Muscle layer of duodenum (tissue), 2 donors: ENCODE measurements around the gene PRTG.
"Not testable (repeated sequence)": the region's sequence is repeated elsewhere in the genome, so short reads cannot be mapped to it uniquely, and the experiment has no call there.

Experiments used
- H3K27ac ChIP-seq: one replicate; pipeline ENCODE4 v1.7.0; 2013; ENCODE audit warnings: mild to moderate bottlenecking, low read length
- H3K27me3 ChIP-seq: one replicate; pipeline ENCODE4 v1.7.0; 2013; ENCODE audit warnings: low read depth, mild to moderate bottlenecking, control low read depth, low read length
- H3K36me3 ChIP-seq, 2 donors: one replicate each; pipeline ENCODE4 v1.7.0; 2013; ENCODE audit warnings: low read length in 2 of 2, control low read depth in 1 of 2, mild to moderate bottlenecking in 1 of 2; ENCODE audit not compliant: insufficient read depth in 2 of 2, control insufficient read depth in 1 of 2
- H3K4me1 ChIP-seq, 2 donors: one replicate each; pipeline ENCODE4 v1.7.0; 2013; ENCODE audit warnings: low read length in 2 of 2, mild to moderate bottlenecking in 2 of 2, control low read depth in 1 of 2, moderate library complexity in 1 of 2; ENCODE audit not compliant: insufficient read depth in 2 of 2, control insufficient read depth in 1 of 2
- H3K4me3 ChIP-seq, 2 donors: one replicate each; pipeline ENCODE4 v1.7.0; 2013; ENCODE audit warnings: low read length in 2 of 2, low read depth in 1 of 2, mild to moderate bottlenecking in 1 of 2
- H3K9me3 ChIP-seq, 2 donors: one replicate each; pipeline ENCODE4 v1.7.0; 2013; ENCODE audit warnings: low read length in 2 of 2, control low read depth in 1 of 2, mild to moderate bottlenecking in 1 of 2; ENCODE audit not compliant: control insufficient read depth in 1 of 2
- donor health status: healthy.

The PRTG gene

DNA sequence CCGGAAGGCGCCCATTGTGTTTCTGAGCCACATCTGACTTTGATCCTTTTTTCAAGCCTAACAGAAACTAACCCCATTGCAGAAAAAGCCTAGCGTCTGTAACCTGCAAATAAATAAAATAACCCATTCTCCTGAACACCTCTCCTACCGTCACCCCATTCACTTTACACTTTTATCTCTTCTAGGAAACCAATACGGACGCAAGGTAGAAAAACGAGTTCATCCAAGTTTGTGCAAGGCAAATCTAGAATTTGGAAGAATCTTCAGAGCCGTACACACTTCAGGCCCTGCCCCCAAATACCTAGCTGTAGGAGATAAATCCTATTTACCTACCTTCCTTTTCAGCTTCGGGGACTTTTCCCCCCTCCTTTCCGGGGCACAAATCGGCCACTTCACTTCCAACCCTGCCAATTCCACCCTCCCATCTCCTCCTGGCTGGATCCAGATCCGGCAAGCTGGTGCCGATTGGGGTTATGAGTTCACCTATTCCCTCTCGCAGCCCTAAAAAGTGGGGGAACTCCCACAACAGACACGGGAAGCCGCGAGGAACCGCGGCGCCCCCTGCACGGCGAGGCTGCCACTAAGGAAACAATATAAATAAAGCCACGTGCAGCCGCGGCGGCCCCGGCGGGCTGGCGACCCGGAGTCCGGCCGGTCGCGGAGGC, 987 bp downstream of the PRTG start:
- H3K4me3 ChIP-seq = peak overlapping the region; percentile 71 to 96
- peaks cover 6% of the 10 kb centered on the region for H3K27me3 ChIP-seq
- H3K9me3 ChIP-seq = no peaks in the 10 kb centered on the region
- no peaks in the 10 kb centered on the region for H3K36me3 ChIP-seq
- H3K27ac ChIP-seq = no peak overlapping the region
- H3K4me1 ChIP-seq = no peaks in the 10 kb centered on the region

DNA sequence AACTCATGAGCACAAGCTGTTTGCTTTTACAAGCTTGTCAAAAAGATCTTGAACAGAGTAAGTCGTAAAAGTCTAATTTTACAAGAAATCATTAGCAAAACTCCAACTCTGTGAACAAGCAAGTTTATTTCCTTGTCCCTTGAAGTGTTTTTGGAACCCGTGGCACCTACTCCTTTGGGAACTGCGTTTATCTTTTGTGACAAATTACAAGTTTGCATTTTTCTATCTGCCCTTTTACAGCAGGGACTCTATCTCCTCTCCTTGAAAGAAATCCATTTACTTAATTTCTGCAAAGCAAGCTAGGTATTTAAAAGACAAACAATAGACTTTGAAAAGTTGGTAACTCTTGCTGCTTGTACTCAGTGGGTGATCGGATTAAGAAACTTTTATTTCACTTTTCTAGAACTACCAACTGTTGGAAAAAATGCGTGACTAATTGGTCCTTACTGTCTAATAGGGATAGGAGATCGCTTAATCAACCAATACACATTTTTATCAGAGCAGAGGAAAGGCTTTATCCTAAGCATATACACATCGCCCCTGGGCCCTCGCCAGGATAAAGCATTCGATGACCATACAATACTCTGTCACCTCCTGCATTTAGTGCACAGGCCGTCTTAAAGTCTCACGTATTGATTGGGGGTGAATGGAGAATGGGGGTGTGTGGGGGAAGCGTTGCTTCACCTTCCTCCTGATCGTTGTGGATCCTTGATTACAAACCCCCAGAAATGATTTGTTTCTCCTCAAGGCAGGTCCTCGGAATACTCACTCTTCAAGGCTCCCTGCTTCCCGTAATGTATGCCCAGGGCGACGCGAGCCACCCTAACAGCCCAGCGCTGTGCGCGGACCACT, 1.7 kb downstream of the PRTG start:
- H3K27ac ChIP-seq = no peak overlapping the region
- no peaks in the 10 kb centered on the region for H3K9me3 ChIP-seq
- peaks cover 6% of the 10 kb centered on the region for H3K27me3 ChIP-seq
- peak overlapping the region; percentile 71 to 96 for H3K4me3 ChIP-seq
- no peaks in the 10 kb centered on the region for H3K4me1 ChIP-seq
- no peaks in the 10 kb centered on the region for H3K36me3 ChIP-seq

DNA sequence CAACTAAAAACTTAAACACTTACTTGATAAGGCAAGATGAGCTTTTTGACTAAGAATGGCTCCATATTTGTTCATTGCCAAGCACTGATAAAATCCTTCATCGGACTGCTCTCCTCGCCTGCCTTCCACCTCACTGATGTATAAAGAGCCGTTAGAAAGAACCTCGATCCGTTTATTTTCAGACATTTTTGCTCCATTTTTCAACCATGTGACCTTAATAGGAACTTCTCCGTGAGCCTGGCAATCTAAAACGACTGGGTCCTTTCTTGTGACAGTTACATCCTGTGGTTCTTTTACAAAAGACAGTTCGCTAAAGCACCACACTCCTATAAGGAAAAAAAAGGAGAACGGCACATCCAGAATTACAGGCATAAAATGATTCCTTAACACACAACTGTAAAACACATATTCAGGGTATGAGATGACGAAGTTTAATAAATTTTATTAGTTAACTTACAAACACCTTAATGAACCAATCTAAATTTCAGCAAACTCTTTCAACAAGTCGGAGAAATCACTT, 2.5 kb downstream of the PRTG start:
- H3K4me1 ChIP-seq = no peaks in the 10 kb centered on the region
- no peak overlapping the region for H3K27ac ChIP-seq
- H3K9me3 ChIP-seq = no peaks in the 10 kb centered on the region
- no peak overlapping the region for H3K4me3 ChIP-seq
- no peaks in the 10 kb centered on the region for H3K36me3 ChIP-seq
- H3K27me3 ChIP-seq = peaks cover 6% of the 10 kb centered on the region

DNA sequence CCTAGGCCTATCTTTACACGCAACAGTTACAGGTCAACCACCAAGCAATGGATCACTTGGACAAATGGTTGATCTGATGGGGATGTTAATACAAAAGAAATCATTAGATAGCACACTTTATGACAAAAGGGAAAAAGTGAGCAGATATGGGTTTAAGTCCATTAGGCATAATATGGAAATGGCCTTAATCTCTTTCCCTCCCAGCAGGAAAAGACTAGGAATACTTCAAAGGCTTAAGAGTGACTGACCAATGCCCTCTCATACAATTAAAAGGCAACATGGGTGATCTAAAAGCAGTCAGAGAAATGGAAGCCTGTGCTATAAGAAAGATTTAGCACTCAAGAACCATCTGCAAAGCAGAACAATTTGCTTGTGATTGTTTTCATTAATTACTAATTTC, 3.3 kb downstream of the PRTG start:
- Histone ChIP-seq H3K27ac (no peak overlapping the region), H3K36me3 (no peaks in the 10 kb centered on the region), H3K4me3 (no peak overlapping the region), H3K4me1 (no peaks in the 10 kb centered on the region), H3K27me3 (peaks cover 6% of the 10 kb centered on the region), H3K9me3 (no peaks in the 10 kb centered on the region)

DNA sequence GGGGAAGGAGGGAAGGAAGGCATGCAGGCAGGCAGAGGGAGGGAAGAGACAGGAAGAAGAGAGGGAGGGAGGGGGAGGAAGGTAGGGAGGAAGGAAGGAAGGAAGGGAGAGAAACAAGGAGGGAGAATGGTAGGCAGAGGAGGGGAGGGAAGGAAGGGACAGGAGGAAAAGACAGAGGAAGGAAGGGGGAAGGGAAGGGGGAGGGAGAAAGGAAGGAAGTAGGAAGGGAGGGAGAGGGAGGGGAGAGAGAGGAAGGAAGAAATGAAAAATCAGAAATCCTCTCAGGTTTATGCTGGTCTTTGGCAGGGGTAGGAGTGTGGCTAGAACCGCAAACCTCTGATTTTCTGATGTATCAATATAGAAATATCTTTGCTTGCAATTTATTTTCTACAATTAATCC, 4.2 kb downstream of the PRTG start:
- no peak overlapping the region for H3K4me3 ChIP-seq
- H3K4me1 ChIP-seq = no peaks in the 10 kb centered on the region
- no peaks in the 10 kb centered on the region for H3K9me3 ChIP-seq
- H3K27me3 ChIP-seq = peaks cover 3% of the 10 kb centered on the region
- H3K36me3 ChIP-seq = no peaks in the 10 kb centered on the region
- no peak overlapping the region for H3K27ac ChIP-seq

DNA sequence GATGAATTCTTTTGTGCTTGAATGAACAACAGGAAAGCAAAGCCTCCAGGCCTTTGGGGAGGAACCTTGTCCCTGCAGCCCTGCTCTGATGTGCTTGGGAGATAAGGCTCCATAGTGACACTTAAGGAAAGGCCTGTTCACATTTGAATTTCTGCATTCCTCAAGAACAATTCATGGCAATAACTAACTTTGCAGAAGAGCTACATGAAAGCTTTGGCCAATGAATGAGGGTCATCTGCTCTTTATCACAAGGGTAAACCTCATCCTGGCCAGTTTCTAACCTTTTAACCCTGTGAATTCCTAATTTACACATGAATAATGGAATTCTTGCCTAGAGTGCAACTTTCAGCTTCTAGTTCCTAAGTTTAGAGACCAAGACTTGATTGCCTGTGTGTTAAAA, 5.6 kb downstream of the PRTG start:
- Histone ChIP-seq H3K27ac (no peak overlapping the region), H3K27me3 (no peaks in the 10 kb centered on the region), H3K9me3 (no peaks in the 10 kb centered on the region), H3K36me3 (no peaks in the 10 kb centered on the region), H3K4me3 (no peak overlapping the region), H3K4me1 (no peaks in the 10 kb centered on the region)

DNA sequence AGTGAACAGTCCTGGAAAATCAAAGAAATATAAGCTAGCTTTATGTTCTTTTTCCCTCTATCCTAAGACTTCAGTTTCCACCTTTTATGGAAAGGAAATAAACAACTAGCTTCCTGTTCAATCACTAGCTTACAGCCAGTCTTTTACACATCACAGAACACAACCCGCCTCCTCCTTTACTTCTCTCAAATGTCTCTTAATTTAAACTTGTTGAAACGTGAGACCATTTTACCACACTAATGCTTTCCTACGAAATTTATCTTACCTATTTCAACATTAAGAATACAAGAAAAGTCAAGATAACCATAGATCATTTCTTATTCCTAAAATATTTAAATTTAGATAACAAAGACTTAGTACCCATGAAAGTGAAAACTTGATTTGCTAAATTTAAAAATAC, 6.2 kb downstream of the PRTG start:
- no peak overlapping the region for H3K4me3 ChIP-seq
- H3K27ac ChIP-seq = no peak overlapping the region
- no peaks in the 10 kb centered on the region for H3K4me1 ChIP-seq

DNA sequence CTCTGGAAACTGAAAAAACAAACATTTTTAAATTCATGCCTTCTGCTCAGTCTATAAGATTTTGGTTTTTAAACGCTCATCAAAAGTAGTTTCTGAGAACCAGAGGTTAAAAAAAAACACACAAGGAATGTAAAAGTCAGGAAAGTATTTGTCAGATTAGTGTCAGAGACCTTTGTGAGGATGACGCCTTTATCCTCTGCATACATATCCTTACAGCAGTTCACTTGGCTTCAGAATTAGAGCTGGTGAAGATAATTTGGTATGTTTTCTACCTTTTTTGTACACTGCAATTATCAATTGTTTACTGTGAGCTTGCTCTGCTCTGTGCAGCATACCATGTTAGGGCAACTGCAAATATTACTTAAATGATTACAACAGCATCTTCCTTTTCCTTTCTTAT, 8.3 kb downstream of the PRTG start:
- H3K4me1 ChIP-seq = no peaks in the 10 kb centered on the region

More for the DNA sequence above, 6.2 kb downstream of the PRTG start:
- H3K36me3 ChIP-seq = no peaks in the 10 kb centered on the region
- no peaks in the 10 kb centered on the region for H3K9me3 ChIP-seq
- H3K27me3 ChIP-seq = no peaks in the 10 kb centered on the region

DNA sequence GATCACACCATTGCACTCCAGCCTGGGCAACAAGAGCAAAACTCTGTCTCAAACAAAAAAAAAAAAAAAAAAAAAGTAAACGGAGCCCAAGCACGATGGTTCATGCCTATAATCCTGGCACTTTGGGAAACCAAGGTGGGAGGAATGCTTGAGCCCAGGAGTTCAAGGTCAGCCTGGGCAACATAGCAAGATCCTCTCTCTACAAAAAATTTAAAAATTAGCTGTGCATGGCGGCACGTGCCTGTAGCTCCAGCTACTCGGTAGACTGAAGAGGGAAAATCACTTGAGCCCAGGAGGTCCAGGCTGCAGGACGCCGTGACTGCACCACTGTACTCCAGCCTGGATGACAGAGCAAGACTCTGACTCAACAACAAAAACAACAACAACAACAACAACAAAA, 9.5 kb downstream of the PRTG start:
- H3K36me3 ChIP-seq, H3K27ac ChIP-seq, H3K27me3 ChIP-seq, H3K9me3 ChIP-seq, H3K4me1 ChIP-seq, H3K4me3 ChIP-seq: not testable (repeated sequence)

More for the DNA sequence above, 8.3 kb downstream of the PRTG start:
- no peaks in the 10 kb centered on the region for H3K27me3 ChIP-seq
- H3K9me3 ChIP-seq = no peaks in the 10 kb centered on the region
- H3K27ac ChIP-seq = no peak overlapping the region
- no peaks in the 10 kb centered on the region for H3K36me3 ChIP-seq
- no peak overlapping the region for H3K4me3 ChIP-seq

DNA sequence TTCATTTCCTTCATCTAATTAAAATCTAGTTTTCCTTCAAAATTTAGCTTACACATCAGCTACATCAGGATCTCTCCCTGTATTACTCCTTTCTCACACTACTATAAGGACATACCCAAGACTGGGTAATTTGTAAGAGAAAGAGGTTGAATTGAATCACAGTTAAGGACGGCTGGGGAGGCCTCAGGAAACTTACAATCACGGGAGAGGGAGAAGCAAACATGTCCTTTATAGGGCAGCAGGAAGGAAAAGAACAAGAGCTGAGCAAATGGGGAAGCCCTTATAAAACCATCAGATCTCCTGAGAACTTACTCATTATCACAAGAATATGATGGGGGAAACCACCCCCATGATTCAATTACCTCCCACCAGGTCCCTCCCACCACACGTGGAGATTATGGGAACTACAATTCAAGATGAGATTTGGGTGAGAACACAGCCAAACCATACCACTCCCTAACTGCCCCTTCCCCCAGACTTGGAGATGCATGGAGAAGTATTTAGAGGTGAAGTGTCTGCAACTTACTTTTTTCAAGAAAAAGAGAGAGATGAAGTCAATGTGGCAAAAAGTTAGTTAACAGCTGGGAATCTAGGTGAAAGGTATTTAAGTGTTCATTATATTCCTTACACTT, 21.3 kb downstream of the PRTG start:
- Histone ChIP-seq H3K36me3 (no peaks in the 10 kb centered on the region), H3K9me3 (peaks cover 0 to 3% of the 10 kb centered on the region in 2 donors), H3K4me3 (no peak overlapping the region), H3K4me1 (no peaks in the 10 kb centered on the region), H3K27me3 (no peaks in the 10 kb centered on the region), H3K27ac (no peak overlapping the region)

DNA sequence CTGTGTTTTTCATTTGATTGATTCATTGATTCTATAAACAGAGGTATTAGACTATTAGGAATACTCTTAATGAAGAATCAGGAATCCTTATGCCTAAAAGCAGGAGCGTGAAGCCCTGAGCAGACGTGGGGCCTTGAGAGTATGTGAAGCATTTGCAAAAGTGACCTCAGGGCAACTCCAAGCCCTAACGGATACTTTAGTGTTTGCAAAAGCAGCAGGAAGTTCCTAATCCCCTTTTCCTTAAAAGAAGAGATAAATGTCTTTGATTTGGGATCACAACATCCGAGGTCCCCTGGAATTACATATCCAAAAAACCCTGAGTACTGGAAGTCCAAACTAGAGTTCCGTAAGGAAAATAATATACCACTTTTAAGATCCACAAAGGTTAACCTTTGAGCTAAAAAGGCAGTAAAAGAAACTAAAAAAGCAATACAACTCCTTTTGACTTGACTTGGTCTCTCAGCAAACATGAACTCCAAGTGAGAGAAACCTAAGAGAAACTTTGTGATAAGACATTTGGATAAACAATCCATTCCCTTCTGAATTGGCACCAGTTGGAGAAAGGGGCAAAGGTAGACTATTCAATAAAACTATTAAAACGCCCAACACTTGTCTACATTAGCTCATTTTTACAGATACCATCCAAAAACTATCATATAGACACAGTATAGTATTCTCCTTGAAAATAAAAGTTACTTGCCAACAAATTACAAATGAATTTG, 27.4 kb downstream of the PRTG start:
- H3K27ac ChIP-seq = no peak overlapping the region
- no peaks in the 10 kb centered on the region for H3K36me3 ChIP-seq
- H3K27me3 ChIP-seq = no peaks in the 10 kb centered on the region
- no peaks in the 10 kb centered on the region for H3K4me1 ChIP-seq
- H3K4me3 ChIP-seq = no peak overlapping the region
- H3K9me3 ChIP-seq = no peaks in the 10 kb centered on the region
